ENCODE measurements around the gene BCL2L12. TPM values are rescaled to one million over a fixed set of nuclear protein-coding genes. Genes with fewer than 3 reads are reported as not detected.

BCL2L12 gene
- total and polyA plus RNA-seq, 2 of the 13 experiments (the other 11 are each of a cell fraction or from before 2014, with no cell fraction given): 26.8 to 40.8 TPM

DNA sequence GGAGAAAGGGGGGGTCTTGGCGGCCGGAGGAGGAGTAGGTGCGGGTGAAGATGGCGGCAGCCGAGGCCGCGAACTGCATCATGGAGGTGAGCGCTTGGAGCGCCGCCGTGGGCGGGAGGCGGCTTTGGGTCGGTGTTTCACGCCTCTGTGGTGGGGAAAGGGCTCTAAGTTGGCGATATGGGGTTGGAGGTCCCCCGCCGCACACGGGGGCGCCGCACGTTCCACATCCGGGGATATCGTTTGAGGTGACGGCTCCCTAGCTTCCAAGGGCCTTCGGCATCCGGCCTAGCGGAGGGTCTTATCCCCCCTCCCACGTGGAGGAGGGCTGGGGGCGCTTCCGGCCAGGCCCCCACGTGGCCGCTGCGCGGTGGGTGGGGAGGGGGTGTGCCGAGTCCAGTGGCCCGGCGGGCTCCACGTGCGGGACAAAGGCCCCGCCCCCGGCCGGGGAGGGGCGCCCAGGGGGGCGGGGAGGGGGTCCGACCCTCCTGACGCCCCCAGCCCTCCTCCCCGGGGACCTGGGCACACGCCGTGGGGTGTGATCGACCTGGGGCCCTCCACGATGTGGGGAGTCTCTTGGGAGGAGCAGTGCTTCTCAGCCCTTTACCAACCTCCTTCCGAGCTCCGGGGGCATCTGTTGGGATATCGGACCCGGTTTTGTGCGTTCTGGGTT, 11.6 kb downstream of the BCL2L12 start, which contains the start of gene PRMT1 (continued):
- TF ChIP-seq HMGXB3 (CRISPR knock-in tag; IDR thresholded peaks at IDR 0.05; ENCODE audit: borderline replicate concordance) (peak; percentile 29; the same call in 1 of the 2 replicates), RBM39 (IDR thresholded peaks at IDR 0.05; ENCODE audit: low read depth, low read length, poor library complexity, severe bottlenecking) (peak; percentile 36), STAT5B (CRISPR knock-in tag; IDR thresholded peaks at IDR 0.05) (no peak), ZNF556 (CRISPR knock-in tag; IDR thresholded peaks at IDR 0.05; ENCODE audit: borderline replicate concordance) (no peak), ZNF615 (CRISPR knock-in tag; IDR thresholded peaks at IDR 0.05; ENCODE audit: borderline replicate concordance) (0 out of 2 replicates have a peak, but pooled peaks have one; percentile 42), ZNF552 (CRISPR knock-in tag; IDR thresholded peaks at IDR 0.05; ENCODE audit: borderline replicate concordance) (no peak), ZNF563 (CRISPR knock-in tag; IDR thresholded peaks at IDR 0.05) (peak; percentile 81), HOXA5 (CRISPR knock-in tag; IDR thresholded peaks at IDR 0.05) (peak; percentile 82; the same call in 1 of the 2 replicates), KMT2A (CRISPR knock-in tag; IDR thresholded peaks at IDR 0.05) (no peak; the same call in 1 of the 2 replicates), ZNF646 (CRISPR knock-in tag; IDR thresholded peaks at IDR 0.05) (no peak), KDM1A (CRISPR knock-in tag; IDR thresholded peaks at IDR 0.05) (no peak), EEA1 (CRISPR knock-in tag; IDR thresholded peaks at IDR 0.05; ENCODE audit: borderline replicate concordance) (0 out of 2 replicates have a peak, but pooled peaks have one; percentile 17), REPIN1 (CRISPR knock-in tag; IDR thresholded peaks at IDR 0.05; ENCODE audit: borderline replicate concordance, low read depth) (peak; percentile 77), ZFYVE20 (CRISPR knock-in tag; IDR thresholded peaks at IDR 0.05; ENCODE audit: borderline replicate concordance, low read depth) (no peak), ZNF720 (CRISPR knock-in tag; IDR thresholded peaks at IDR 0.05) (0 out of 2 replicates have a peak, but pooled peaks have one; percentile 53), ZNF550 (CRISPR knock-in tag; IDR thresholded peaks at IDR 0.05; ENCODE audit: borderline replicate concordance) (no peak), ISL2 (CRISPR knock-in tag; IDR thresholded peaks at IDR 0.05) (peak; percentile 54), ZNF282 (IDR thresholded peaks at IDR 0.05; ENCODE audit: partially characterized antibody) (no peak), SP140L (CRISPR knock-in tag; IDR thresholded peaks at IDR 0.05; ENCODE audit: borderline replicate concordance) (no peak)

All from HepG2 (cell line).